VCaP (cell line): ENCODE measurements around the gene DEFB124.
A peak's percentile ranks its signal among the peaks of the same experiment; 100 is the strongest.
"Not testable (repeated sequence)": the region's sequence is repeated elsewhere in the genome, so short reads cannot be mapped to it uniquely, and the experiment has no call there.

Experiments
- H3K27ac ChIP-seq: fragments of 450-650 bp; 2 replicates; pipeline ENCODE4 v1.5.1; 2017
- TF ChIP-seq, protein P1 (sequence below): fragments of 450-650 bp; conservative IDR thresholded peaks from 2 replicates; pipeline ENCODE4 v1.5.1; 2017; ENCODE audit warnings: mild to moderate bottlenecking, moderate library complexity

DEFB124 gene, protein sequence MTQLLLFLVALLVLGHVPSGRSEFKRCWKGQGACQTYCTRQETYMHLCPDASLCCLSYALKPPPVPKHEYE

GRCh38 chr20:31474758-31475427 is at the start of gene DEFB124, which contains the start of gene REM1:
Gene DEFB124, minus strand, starts transcription at chr20:31475127. Its CDS starts 2,114 bp downstream, at chr20:31473013.
Gene REM1, plus strand, starts transcription at chr20:31475288. Its CDS starts 1,158 bp downstream, at chr20:31476446.
- TF ChIP-seq, protein P1, sequence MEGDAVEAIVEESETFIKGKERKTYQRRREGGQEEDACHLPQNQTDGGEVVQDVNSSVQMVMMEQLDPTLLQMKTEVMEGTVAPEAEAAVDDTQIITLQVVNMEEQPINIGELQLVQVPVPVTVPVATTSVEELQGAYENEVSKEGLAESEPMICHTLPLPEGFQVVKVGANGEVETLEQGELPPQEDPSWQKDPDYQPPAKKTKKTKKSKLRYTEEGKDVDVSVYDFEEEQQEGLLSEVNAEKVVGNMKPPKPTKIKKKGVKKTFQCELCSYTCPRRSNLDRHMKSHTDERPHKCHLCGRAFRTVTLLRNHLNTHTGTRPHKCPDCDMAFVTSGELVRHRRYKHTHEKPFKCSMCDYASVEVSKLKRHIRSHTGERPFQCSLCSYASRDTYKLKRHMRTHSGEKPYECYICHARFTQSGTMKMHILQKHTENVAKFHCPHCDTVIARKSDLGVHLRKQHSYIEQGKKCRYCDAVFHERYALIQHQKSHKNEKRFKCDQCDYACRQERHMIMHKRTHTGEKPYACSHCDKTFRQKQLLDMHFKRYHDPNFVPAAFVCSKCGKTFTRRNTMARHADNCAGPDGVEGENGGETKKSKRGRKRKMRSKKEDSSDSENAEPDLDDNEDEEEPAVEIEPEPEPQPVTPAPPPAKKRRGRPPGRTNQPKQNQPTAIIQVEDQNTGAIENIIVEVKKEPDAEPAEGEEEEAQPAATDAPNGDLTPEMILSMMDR, result no peak
- no peak within 1 kb of the TSS for H3K27ac ChIP-seq

GRCh38 chr20:31523361-31524283 is 48.7 kb upstream of the DEFB124 start:
- TF ChIP-seq, protein P1, result no peak
- H3K27ac ChIP-seq, result no peak overlapping the region

- H3K27ac ChIP-seq, result no peak overlapping the region
- TF ChIP-seq, protein P1, result no peak
Measured at GRCh38 chr20:31522731-31523130, 47.8 kb upstream of the DEFB124 start.

GRCh38 chr20:31521267-31521666 is 46.3 kb upstream of the DEFB124 start:
- not testable (repeated sequence) for H3K27ac ChIP-seq

- H3K27ac ChIP-seq, result no peak overlapping the region
- TF ChIP-seq, protein P1, result no peak
Measured at GRCh38 chr20:31517373-31517772, 42.4 kb upstream of the DEFB124 start.

DNA sequence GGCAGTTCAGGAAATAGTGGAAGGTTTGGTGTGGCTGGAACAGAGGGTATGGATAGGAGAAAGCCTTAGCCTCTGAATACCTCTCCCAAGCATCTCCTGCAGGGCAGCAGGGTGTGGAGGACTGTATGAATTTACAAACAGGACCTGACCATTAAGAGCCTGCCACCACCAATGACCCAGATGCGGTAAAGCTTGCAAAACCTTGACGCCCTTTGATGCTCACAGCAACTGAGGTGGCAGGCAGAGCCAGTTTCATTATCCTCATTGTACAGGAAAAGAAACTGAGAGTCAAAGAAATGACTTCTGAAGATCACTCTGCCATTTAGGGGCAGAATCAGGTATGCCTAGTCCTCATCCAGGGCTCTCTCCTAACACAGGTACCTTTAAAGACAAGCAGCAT is 41.7 kb upstream of the DEFB124 start:
- peak overlapping the region; percentile 88; the same call in 1 of the 2 replicates for H3K27ac ChIP-seq
- TF ChIP-seq, protein P1, result no peak

- TF ChIP-seq, protein P1, result no peak
- H3K27ac ChIP-seq, result peak overlapping the region; percentile 88; the same call in 1 of the 2 replicates
Measured at GRCh38 chr20:31516166-31516565, 41.2 kb upstream of the DEFB124 start.
